ENCODE measurements around the gene FAAP20. TPM values are rescaled to one million over a fixed set of nuclear protein-coding genes. Genes with fewer than 3 reads are reported as not detected.

The FAAP20 gene, protein sequence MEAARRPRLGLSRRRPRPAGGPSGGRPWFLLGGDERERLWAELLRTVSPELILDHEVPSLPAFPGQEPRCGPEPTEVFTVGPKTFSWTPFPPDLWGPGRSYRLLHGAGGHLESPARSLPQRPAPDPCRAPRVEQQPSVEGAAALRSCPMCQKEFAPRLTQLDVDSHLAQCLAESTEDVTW
- 10 to 100 TPM; 19.8 to 23.6 TPM for total RNA-seq

DNA sequence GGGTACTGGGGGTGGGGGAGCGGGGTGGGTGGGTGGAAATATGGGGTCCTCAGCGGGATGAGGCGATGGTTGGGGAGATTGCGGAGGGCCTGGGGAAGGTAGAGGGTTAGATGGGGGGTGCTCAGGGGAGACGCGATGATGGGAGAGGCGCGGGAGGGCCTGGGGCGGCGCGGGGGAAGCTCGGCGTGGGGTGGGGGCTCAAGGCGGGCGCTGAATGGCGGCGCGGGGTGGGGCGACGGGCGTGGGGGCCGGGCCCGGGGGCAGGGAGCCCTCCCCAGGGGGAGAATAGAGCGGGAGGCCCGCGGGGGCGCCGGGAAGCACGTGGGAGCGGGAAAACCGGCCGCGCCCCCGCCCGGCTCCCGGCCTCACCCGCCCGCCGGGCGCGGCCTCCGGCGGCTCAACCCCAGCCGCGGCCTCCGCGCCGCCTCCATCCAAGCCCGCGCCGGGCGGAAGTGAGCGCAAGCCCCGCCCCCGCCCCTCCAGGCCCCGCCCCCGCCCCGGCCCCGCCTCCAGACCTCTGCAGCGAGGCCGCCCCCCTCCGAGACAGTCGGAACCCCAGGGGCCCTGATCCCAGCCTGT, at the start of gene FAAP20:
Gene FAAP20 (minus strand): TSS at position 454 of the 579 bp plus-strand sequence. CDS start 23 bp downstream, at position 431.
- 0 to 15% methylated on average over 4 to 19 of the region's 63 CpGs for WGBS, 2 donors
- TF ChIP-seq, protein P1, sequence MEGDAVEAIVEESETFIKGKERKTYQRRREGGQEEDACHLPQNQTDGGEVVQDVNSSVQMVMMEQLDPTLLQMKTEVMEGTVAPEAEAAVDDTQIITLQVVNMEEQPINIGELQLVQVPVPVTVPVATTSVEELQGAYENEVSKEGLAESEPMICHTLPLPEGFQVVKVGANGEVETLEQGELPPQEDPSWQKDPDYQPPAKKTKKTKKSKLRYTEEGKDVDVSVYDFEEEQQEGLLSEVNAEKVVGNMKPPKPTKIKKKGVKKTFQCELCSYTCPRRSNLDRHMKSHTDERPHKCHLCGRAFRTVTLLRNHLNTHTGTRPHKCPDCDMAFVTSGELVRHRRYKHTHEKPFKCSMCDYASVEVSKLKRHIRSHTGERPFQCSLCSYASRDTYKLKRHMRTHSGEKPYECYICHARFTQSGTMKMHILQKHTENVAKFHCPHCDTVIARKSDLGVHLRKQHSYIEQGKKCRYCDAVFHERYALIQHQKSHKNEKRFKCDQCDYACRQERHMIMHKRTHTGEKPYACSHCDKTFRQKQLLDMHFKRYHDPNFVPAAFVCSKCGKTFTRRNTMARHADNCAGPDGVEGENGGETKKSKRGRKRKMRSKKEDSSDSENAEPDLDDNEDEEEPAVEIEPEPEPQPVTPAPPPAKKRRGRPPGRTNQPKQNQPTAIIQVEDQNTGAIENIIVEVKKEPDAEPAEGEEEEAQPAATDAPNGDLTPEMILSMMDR (IDR thresholded peaks at IDR 0.05): no peak
- TF ChIP-seq POLR2A (IDR thresholded peaks at IDR 0.05): no peak
- H3K27me3 ChIP-seq: no peaks in the 10 kb centered on the region
- H3K4me1 ChIP-seq: peaks cover 65% of the 10 kb centered on the region
- no peaks in the 10 kb centered on the region for H3K9me3 ChIP-seq
- intact Hi-C loops (cut with DNase I): loop anchor here (5.0 kb wide), 1 partner anchor 38 kb away; no protein-coding TSS in a partner anchor
- no peaks in the 10 kb centered on the region for H3K36me3 ChIP-seq (replicated peaks in 1 of 2; ENCODE audit: insufficient read depth in 1 of 2, low read depth in 2 of 2)
- peak; percentile 63 for ATAC-seq
- DNase-seq: peak in 3 of 4 donors; percentile 63 to 70 (median 64)
- peak within 1 kb of the TSS; percentile 24 to 40 for H3K4me3 ChIP-seq
- H3K27ac ChIP-seq: peak within 1 kb of the TSS; percentile 77 to 100 (median 94)

DNA sequence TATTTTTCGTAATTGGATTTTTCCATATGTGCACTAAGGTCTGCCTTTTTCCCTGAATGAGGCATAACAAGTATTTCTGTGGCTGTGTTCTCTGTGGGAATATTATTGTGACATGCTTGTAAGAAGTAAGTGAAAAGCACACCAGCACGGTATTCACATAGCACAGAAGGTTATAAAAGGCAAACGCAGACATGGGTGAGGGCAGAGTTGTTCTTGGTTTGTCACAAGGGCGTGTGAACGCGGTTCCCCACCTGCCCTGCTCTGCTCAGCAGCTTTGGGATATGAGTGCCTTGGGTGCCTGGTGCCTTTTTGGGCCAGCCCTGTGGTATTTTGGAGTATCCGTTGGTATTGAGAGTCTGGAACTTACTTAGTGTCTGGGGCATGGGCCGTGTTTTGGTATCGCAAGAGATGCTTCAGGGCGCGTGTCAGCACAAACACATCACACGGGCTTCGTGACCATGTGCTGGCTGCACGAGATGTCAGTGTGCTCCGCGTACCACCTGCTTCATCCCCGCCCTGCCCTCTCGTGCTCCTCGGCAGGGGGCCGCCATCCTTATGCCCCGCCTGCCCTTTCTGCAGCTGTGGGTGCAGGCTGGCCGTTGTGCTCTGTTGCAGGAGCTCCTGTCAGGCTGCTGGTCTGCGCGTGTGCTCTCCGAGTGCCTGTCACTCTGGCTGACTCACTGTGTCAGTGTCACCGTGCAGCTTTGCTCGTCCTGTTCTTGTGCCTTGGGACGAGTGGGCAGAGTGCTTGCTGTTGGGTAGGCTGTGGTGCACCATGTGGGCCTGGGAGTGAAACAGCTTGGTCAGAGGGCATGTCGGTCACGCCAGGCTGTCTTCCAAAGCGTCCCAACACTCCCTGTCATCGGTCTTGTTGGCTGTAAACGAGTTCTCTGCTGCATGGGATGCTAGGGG, 48.5 kb upstream of the FAAP20 start:
- peak in 1 of 4 donors; percentile 30 for DNase-seq
- Histone ChIP-seq H3K36me3 (replicated peaks in 1 of 2; ENCODE audit: insufficient read depth in 1 of 2, low read depth in 2 of 2) (no peaks in the 10 kb centered on the region), H3K27me3 (no peaks in the 10 kb centered on the region), H3K9me3 (no peaks in the 10 kb centered on the region), H3K27ac (no peak overlapping the region), H3K4me3 (no peak overlapping the region), H3K4me1 (peaks cover 46% of the 10 kb centered on the region)
- no peak for ATAC-seq
- 89 to 90% methylated on average over 28 to 29 of the region's 33 CpGs for WGBS, 2 donors
- TF ChIP-seq POLR2A (IDR thresholded peaks at IDR 0.05): no peak
- TF ChIP-seq, protein P1 (IDR thresholded peaks at IDR 0.05): no peak
- intact Hi-C loops (cut with DNase I): no loop called here

DNA sequence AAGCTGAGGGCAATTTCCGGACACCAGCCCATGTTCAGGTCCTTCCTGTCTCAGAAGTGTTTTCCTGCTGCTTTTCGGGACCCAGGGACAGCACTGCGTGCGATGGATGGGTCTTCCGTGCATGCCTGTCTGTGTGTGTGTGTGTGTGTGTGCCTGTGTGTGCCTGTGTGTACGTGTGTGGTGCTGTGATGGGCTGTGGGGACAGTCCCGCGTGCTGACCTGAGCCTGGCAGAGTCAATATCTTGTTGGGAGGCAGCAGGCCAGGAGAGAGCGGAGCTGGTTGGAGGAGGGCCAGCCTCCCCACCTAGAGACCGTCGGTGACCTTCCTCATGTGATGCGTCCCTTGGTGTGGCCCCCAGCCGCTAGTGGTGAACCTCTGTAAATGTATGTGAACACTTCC, 47.2 kb upstream of the FAAP20 start:
- Histone ChIP-seq H3K4me3 (no peak overlapping the region), H3K27ac (no peak overlapping the region), H3K36me3 (replicated peaks in 1 of 2; ENCODE audit: insufficient read depth in 1 of 2, low read depth in 2 of 2) (no peaks in the 10 kb centered on the region), H3K4me1 (peaks cover 46% of the 10 kb centered on the region), H3K27me3 (no peaks in the 10 kb centered on the region), H3K9me3 (no peaks in the 10 kb centered on the region)
- intact Hi-C loops (cut with DNase I): no loop called here
- DNase-seq: no peak
- no peak for ATAC-seq
- 62 to 73% methylated on average over 8 to 13 of the region's 13 CpGs for WGBS, 2 donors
- TF ChIP-seq, protein P1 (IDR thresholded peaks at IDR 0.05): no peak
- no peak for TF ChIP-seq POLR2A (IDR thresholded peaks at IDR 0.05)

DNA sequence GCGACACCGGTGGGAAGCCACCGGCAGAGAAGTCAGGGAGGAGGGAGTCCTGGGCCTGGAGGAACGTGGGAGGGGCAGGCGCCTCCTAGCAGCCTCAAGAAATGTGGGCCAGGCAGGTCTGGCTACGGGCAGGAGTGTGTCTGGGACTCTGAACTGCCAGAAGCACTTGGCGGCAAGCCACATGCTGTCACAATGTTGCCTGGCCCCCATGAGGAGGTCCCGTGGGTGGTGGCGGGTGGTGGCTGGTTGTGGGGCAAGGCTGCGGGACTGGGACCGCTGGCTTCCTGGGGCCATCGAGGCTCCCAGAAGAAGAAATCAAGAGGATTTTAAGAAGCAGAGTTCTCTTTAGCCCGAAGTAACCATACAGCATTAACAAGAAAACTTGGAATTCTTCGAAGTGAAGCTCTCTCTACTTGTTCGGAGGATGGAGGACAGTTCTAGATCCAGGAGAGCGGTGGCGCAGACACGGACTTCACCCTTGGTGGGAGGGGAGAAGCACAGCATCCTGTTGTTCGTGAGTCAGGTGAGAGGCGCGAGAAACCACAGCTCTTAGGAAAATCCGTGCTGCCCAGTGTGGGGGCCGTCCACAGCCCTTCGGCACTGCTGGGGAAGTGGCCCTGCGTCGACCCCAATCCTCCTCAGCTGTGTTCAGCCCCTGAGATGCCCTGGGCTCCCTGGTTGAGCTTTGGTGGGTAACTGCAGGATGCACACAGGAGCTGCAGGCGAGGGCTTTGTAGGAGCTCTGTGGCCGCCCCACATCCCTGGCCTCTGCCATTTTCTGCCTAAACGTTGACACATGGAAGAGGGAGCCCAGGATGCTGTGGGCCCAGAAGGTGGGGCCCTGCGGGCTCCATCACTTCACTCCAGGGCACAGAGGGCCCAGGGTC, 45.9 kb upstream of the FAAP20 start:
- peaks cover 51% of the 10 kb centered on the region for H3K4me1 ChIP-seq
- WGBS, 2 donors: 66 to 90% methylated on average over 16 to 26 of the region's 30 CpGs
- no peaks in the 10 kb centered on the region for H3K27me3 ChIP-seq
- DNase-seq (peak; percentile 52 to 80 (median 76)), ATAC-seq (peak; percentile 34)
- TF ChIP-seq POLR2A (IDR thresholded peaks at IDR 0.05): no peak
- TF ChIP-seq, protein P1 (IDR thresholded peaks at IDR 0.05): no peak
- intact Hi-C loops (cut with DNase I): no loop called here
- H3K9me3 ChIP-seq: no peaks in the 10 kb centered on the region
- H3K27ac ChIP-seq: no peak overlapping the region
- H3K36me3 ChIP-seq (replicated peaks in 1 of 2; ENCODE audit: insufficient read depth in 1 of 2, low read depth in 2 of 2): no peaks in the 10 kb centered on the region
- H3K4me3 ChIP-seq: no peak overlapping the region
